ENCODE data around the gene CYSLTR2. TPM values are rescaled to one million over a fixed set of nuclear protein-coding genes. Genes with fewer than 3 reads are reported as not detected.

The CYSLTR2 gene
- total and polyA plus RNA-seq, 9 of the 15 experiments (the other 6 are each of a cell fraction or from before 2014, with no cell fraction given), result not detected

GRCh38 chr13:48678316-48678715, 24.6 kb downstream of the CYSLTR2 start:
- no peaks in the 10 kb centered on the region for H3K79me2 ChIP-seq (ENCODE audit: control insufficient read depth, insufficient read depth, low read length)
- H3K4me1 ChIP-seq (replicated peaks in 1 of 2; ENCODE audit: control insufficient read depth in 2 of 2, insufficient read depth in 2 of 2, low read length in 2 of 2), result no peaks in the 10 kb centered on the region
- no peak for DNase-seq (ENCODE audit: extremely low read depth in 1 of 4, low spot score in 3 of 4)
- ChIA-PET POLR2A (no interaction called here), CTCF (ENCODE audit: low intra/inter-chr PET ratio) (no interaction called here)
- no peaks in the 10 kb centered on the region for H3K9me3 ChIP-seq (replicated peaks; ENCODE audit: control insufficient read depth, insufficient read depth, low read depth, low read length)
- 0% methylated on average over 3 of the region's 3 CpGs for WGBS (ENCODE audit: insufficient coverage, low coverage, missing lambda C conversion rate)
- intact Hi-C loops (cut with micrococcal nuclease), result no loop called here
- H3K27me3 ChIP-seq (ENCODE audit: control insufficient read depth in 2 of 2, insufficient read depth in 2 of 2, low read length in 2 of 2), result no peaks in the 10 kb centered on the region
- no peak for TF ChIP-seq MCM5 (IDR thresholded peaks at IDR 0.05; ENCODE audit: low read depth)
- no peak for TF ChIP-seq RBM34 (IDR thresholded peaks at IDR 0.05; ENCODE audit: borderline replicate concordance, insufficient read depth, low read length)
- no peak for TF ChIP-seq HDAC6 (IDR thresholded peaks at IDR 0.05; ENCODE audit: low read depth, low read length)
- TF ChIP-seq SIN3A (IDR thresholded peaks at IDR 0.05; ENCODE audit: borderline replicate concordance in 2 of 2, control insufficient read depth in 1 of 2, low read depth in 2 of 2, low read length in 2 of 2), result no peak
- no peak for TF ChIP-seq ZBTB5 (IDR thresholded peaks at IDR 0.05)
- TF ChIP-seq TAF15 (IDR thresholded peaks at IDR 0.05; ENCODE audit: low read depth, low read length), result no peak
- TF ChIP-seq FOXK1 (CRISPR knock-in tag; IDR thresholded peaks at IDR 0.05; ENCODE audit: borderline replicate concordance), result no peak
- no peak for TF ChIP-seq NCOA6 (IDR thresholded peaks at IDR 0.05)
- no peak for TF ChIP-seq ZNF507 (tag; conservative IDR thresholded peaks at IDR 0.05)
- no peak for TF ChIP-seq ZNF347 (CRISPR knock-in tag; IDR thresholded peaks at IDR 0.05; ENCODE audit: low read depth)
- no peak for TF ChIP-seq MEF2A (IDR thresholded peaks at IDR 0.05; ENCODE audit: control insufficient read depth, low read depth, low read length)
- TF ChIP-seq RBM15 (IDR thresholded peaks at IDR 0.05; ENCODE audit: insufficient read depth, low read length), result no peak
- TF ChIP-seq ZNF143 (CRISPR knock-in tag; IDR thresholded peaks at IDR 0.05), result no peak
- no peak for TF ChIP-seq STAT6 (CRISPR knock-in tag; IDR thresholded peaks at IDR 0.05)
- no peak for TF ChIP-seq ATF2 (CRISPR knock-in tag; IDR thresholded peaks at IDR 0.05)
- TF ChIP-seq PML (IDR thresholded peaks at IDR 0.05; ENCODE audit: low read length), result no peak
- in situ Hi-C loops (cut with MboI), result no loop called here
- H3K9me1 ChIP-seq (ENCODE audit: control insufficient read depth, insufficient read depth, low read length), result no peaks in the 10 kb centered on the region
- H4K20me1 ChIP-seq (replicated peaks; ENCODE audit: control insufficient read depth, insufficient read depth, low read length), result no peaks in the 10 kb centered on the region
- no peak overlapping the region for H3K4me3 ChIP-seq
- H3K9ac ChIP-seq (ENCODE audit: insufficient read depth in 1 of 2, low read depth in 2 of 2, low read length in 2 of 2), result no peak overlapping the region
- no peak overlapping the region for H2AFZ ChIP-seq (ENCODE audit: low read depth, low read length)
- no peak overlapping the region for H3K27ac ChIP-seq (ENCODE audit: extremely low read depth, low read depth, low read length)
- no peak for ATAC-seq
- no peak for FAIRE-seq
- no peak overlapping the region for H3K4me2 ChIP-seq (ENCODE audit: insufficient read depth, low read length)
- no peaks in the 10 kb centered on the region for H3K36me3 ChIP-seq (ENCODE audit: control insufficient read depth, insufficient read depth, low read length)
- no TSS peak for BruUV-seq (replicated peaks)

Data from K562 (cell line).